Measurements from ENCODE around the gene TRAT1.

DNA sequence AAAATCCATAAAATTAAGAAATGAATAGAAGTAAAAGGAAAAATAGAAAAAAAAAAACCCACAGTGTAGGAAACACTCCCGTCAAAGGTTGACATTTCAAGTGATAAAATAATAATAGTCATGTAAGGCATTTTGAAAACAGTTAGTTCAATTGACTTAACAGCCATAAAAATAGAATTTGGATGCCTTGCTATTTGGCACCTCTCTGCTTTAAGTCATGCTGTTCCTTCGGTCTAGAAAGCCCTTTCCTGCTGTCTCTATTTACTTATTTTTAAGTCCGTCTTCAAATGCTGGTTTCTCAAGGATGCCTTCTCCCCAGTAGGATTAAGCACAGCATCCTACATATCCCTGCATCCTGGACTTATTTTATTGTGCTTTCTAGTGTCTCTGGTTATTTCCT, 43.1 kb upstream of the TRAT1 start:
- TF ChIP-seq, protein P1, sequence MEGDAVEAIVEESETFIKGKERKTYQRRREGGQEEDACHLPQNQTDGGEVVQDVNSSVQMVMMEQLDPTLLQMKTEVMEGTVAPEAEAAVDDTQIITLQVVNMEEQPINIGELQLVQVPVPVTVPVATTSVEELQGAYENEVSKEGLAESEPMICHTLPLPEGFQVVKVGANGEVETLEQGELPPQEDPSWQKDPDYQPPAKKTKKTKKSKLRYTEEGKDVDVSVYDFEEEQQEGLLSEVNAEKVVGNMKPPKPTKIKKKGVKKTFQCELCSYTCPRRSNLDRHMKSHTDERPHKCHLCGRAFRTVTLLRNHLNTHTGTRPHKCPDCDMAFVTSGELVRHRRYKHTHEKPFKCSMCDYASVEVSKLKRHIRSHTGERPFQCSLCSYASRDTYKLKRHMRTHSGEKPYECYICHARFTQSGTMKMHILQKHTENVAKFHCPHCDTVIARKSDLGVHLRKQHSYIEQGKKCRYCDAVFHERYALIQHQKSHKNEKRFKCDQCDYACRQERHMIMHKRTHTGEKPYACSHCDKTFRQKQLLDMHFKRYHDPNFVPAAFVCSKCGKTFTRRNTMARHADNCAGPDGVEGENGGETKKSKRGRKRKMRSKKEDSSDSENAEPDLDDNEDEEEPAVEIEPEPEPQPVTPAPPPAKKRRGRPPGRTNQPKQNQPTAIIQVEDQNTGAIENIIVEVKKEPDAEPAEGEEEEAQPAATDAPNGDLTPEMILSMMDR (conservative IDR thresholded peaks at IDR 0.05; ENCODE audit: low read depth, low read length): no peak
- TF ChIP-seq EZH2 (IDR thresholded peaks at IDR 0.05; ENCODE audit: borderline replicate concordance, low read depth, low read length, poor library complexity, severe bottlenecking): no peak
